NCI-H187 (cell line): ENCODE results near the gene KRTAP1-5.
"Not testable (repeated sequence)": the region's sequence is repeated elsewhere in the genome, so short reads cannot be mapped to it uniquely, and the experiment has no call there.

Experiments
- DNase-seq, 2 experiments: peaks; one replicate each; lab custom pipeline; 2025; lab: John Stamatoyannopoulos, UW

KRTAP1-5 gene

GRCh38 chr17:41048441-41048840 lies 21.4 kb upstream of the KRTAP1-5 start:
- no peak for DNase-seq

GRCh38 chr17:41046735-41047465 lies 19.9 kb upstream of the KRTAP1-5 start, which contains the start of gene KRTAP2-1:
TSS of gene KRTAP2-1 (minus strand) at chr17:41047316. CDS start at chr17:41047267, 49 bp downstream.
- not testable (repeated sequence) for DNase-seq

GRCh38 chr17:41042953-41043352 lies 15.9 kb upstream of the KRTAP1-5 start:
- no peak for DNase-seq

GRCh38 chr17:41040783-41041571 lies 14.0 kb upstream of the KRTAP1-5 start, which contains the start of gene KRTAP1-1:
TSS of gene KRTAP1-1 (minus strand) at chr17:41041450. CDS start at chr17:41041397, 53 bp downstream.
- not testable (repeated sequence) for DNase-seq

GRCh38 chr17:41037853-41038350 lies 10.9 kb upstream of the KRTAP1-5 start:
- DNase-seq, result no peak

GRCh38 chr17:41034346-41034935 lies 7.4 kb upstream of the KRTAP1-5 start, which contains the start of gene KRTAP1-3:
TSS of gene KRTAP1-3 (minus strand) at chr17:41034874. CDS start at chr17:41034821, 53 bp downstream.
- DNase-seq, result not testable (repeated sequence)

GRCh38 chr17:41029633-41030245 lies 2.7 kb upstream of the KRTAP1-5 start, which contains the start of gene KRTAP1-4:
TSS of gene KRTAP1-4 (minus strand) at chr17:41030195. CDS start at chr17:41030078, 117 bp downstream.
- no peak for DNase-seq

GRCh38 chr17:41024697-41025096 lies 2.3 kb downstream of the KRTAP1-5 start:
- DNase-seq, result no peak

GRCh38 chr17:41020336-41020735 lies 6.7 kb downstream of the KRTAP1-5 start:
- no peak for DNase-seq

- DNase-seq, result no peak
These were observed 7.6 kb downstream of the KRTAP1-5 start for GRCh38 chr17:41019415-41019814.

- DNase-seq, result no peak
These were observed 8.5 kb downstream of the KRTAP1-5 start for GRCh38 chr17:41018541-41018940.

GRCh38 chr17:41016578-41017215 lies 10.3 kb downstream of the KRTAP1-5 start:
- no peak for DNase-seq

GRCh38 chr17:41015454-41015853 lies 11.6 kb downstream of the KRTAP1-5 start:
- DNase-seq, result no peak

GRCh38 chr17:41013606-41014005 lies 13.4 kb downstream of the KRTAP1-5 start:
- DNase-seq, result no peak

GRCh38 chr17:41013181-41013580 lies 13.8 kb downstream of the KRTAP1-5 start:
- no peak for DNase-seq

GRCh38 chr17:41012326-41013120 lies 14.5 kb downstream of the KRTAP1-5 start:
- no peak for DNase-seq

- DNase-seq, result no peak
These were observed 16.6 kb downstream of the KRTAP1-5 start for GRCh38 chr17:41010441-41010840.

GRCh38 chr17:41009936-41010335 lies 17.1 kb downstream of the KRTAP1-5 start:
- DNase-seq, result no peak

GRCh38 chr17:41009301-41009760 lies 17.7 kb downstream of the KRTAP1-5 start:
- DNase-seq, result no peak

- DNase-seq, result no peak
These were observed 18.2 kb downstream of the KRTAP1-5 start, which contains the start of gene KRTAP3-1 for GRCh38 chr17:41008811-41009210. TSS of gene KRTAP3-1 (minus strand) at chr17:41009128. CDS start at chr17:41009074, 54 bp downstream.
